HCT116 (cell line): Measurements from ENCODE around the gene APBA2. TPM values are rescaled to one million over a fixed set of nuclear protein-coding genes. Genes with fewer than 3 reads are reported as not detected.

Source experiments
- ATAC-seq: fragments of 200-7000 bp; cut with Tn5 transposase; 2 replicates; pipeline ENCODE4 v1.9.1; 2020; ENCODE audit warnings: mild to moderate bottlenecking, moderate library complexity
- BruUV-seq: library from RNA; stranded (reverse); fragments of 400-500 nt; replicated peaks from 2 replicates; lab custom pipeline; 2021; lab: Mats Ljungman, UMichigan
- CTCF ChIA-PET: fragments of 300-600 bp; sonication (Branson Sonifier 250); formaldehyde crosslinking; loops from one replicate; lab custom pipeline; 2021; ENCODE audit warnings: antibody characterized with exemption; lab: Charles Lee
- POLR2A ChIA-PET: fragments of 300-600, 350-600 bp; sonication (Branson Sonifier 250); formaldehyde crosslinking; loops from one replicate; lab custom pipeline; 2021; ENCODE audit warnings: antibody characterized with exemption; lab: Charles Lee
- RAD21 ChIA-PET, 2 experiments: fragments of 300-600 bp; sonication (Branson Sonifier 250); formaldehyde crosslinking; loops; one replicate each; lab custom pipeline; 2023; ENCODE audit warnings: low total read pairs in 2 of 2; ENCODE audit not compliant: uncharacterized antibody in 2 of 2, unreplicated experiment in 2 of 2, low non-redundant PET in 1 of 2; lab: Charles Lee
- DNase-seq: peaks from one replicate; pipeline ENCODE4 v3.0.0-alpha.2; 2010; ENCODE audit warnings: low read depth, low spot score
- H2AFZ ChIP-seq: fragments of 200-600 bp; shearing (Covaris generic), sonication (generic); 2 replicates; pipeline ENCODE4 v1.6.1; 2017; ENCODE audit warnings: low read depth, mixed run types, mixed read lengths, antibody characterized with exemption, low read length; ENCODE audit not compliant: poor library complexity, severe bottlenecking
- H3K27ac ChIP-seq: 2 replicates; pipeline ENCODE4 v1.5.1; 2012; ENCODE audit warnings: low read depth, low read length
- H3K27me3 ChIP-seq: fragments of 200-600 bp; sonication (generic); 2 replicates; pipeline ENCODE4 v1.6.1; 2016; ENCODE audit warnings: mixed run types, low read length, mixed read lengths; ENCODE audit not compliant: insufficient read depth
- H3K36me3 ChIP-seq, 2 experiments: fragments of 200-500 bp in 1 of 2; fragments of 200-600 bp in 1 of 2; sonication (Bioruptor generic) in 1 of 2; sonication (generic) in 1 of 2; 2 replicates each; pipeline versions ENCODE4 v1.5.1 to v1.6.1; 2014 to 2016; ENCODE audit warnings: low read length in 2 of 2, inconsistent platforms in 1 of 2, mixed read lengths in 1 of 2, mixed run types in 1 of 2; ENCODE audit not compliant: insufficient read depth in 2 of 2, control insufficient read depth in 1 of 2
- H3K4me1 ChIP-seq, 2 experiments: fragments of 200-600 bp in 1 of 2; sonication (generic) in 1 of 2; 2 replicates each; pipeline versions ENCODE4 v1.5.1 to v1.6.1; 2012 to 2017; ENCODE audit warnings: low read length in 2 of 2, inconsistent platforms in 1 of 2, mild to moderate bottlenecking in 1 of 2, mixed read lengths in 1 of 2, mixed run types in 1 of 2, moderate library complexity in 1 of 2; ENCODE audit not compliant: insufficient read depth in 2 of 2, control insufficient read depth in 1 of 2
- H3K4me2 ChIP-seq: fragments of 200-600 bp; sonication (generic); 2 replicates; pipeline ENCODE4 v1.6.1; 2017; ENCODE audit warnings: mixed run types, low read length, mixed read lengths
- H3K4me3 ChIP-seq, 2 experiments: fragments of 200-600 bp in 1 of 2; sonication (generic) in 1 of 2; replicated peaks in 1 of 2; 2 replicates each; pipeline ENCODE4 v1.5.1; 2011 to 2016; ENCODE audit warnings: low read length in 2 of 2, control low read depth in 1 of 2, low read depth in 1 of 2, mild to moderate bottlenecking in 1 of 2, mixed read lengths in 1 of 2, mixed run types in 1 of 2
- H3K79me2 ChIP-seq: fragments of 200-600 bp; sonication (generic); 2 replicates; pipeline ENCODE4 v1.6.1; 2017; ENCODE audit warnings: mild to moderate bottlenecking, mixed run types, low read length, moderate library complexity, mixed read lengths; ENCODE audit not compliant: insufficient read depth
- H3K9ac ChIP-seq: fragments of 200-600 bp; sonication (generic); 2 replicates; pipeline ENCODE4 v1.6.1; 2016; ENCODE audit warnings: low read length, mixed read lengths
- H3K9me2 ChIP-seq: fragments of 200-600 bp; sonication (generic), shearing (Covaris generic); 2 replicates; pipeline ENCODE4 v1.6.1; 2017; ENCODE audit warnings: mixed run types, mild to moderate bottlenecking, moderate library complexity; ENCODE audit not compliant: insufficient read depth
- H3K9me3 ChIP-seq, 2 experiments: fragments of 200-500 bp in 1 of 2; fragments of 200-600 bp in 1 of 2; sonication (Bioruptor generic) in 1 of 2; sonication (generic) in 1 of 2; 2 replicates each; pipeline ENCODE4 v1.6.1; 2014 to 2017; ENCODE audit warnings: low read length in 2 of 2, mixed read lengths in 2 of 2, inconsistent platforms in 1 of 2, low read depth in 1 of 2, mild to moderate bottlenecking in 1 of 2, mixed run types in 1 of 2, moderate library complexity in 1 of 2; ENCODE audit not compliant: control insufficient read depth in 1 of 2, insufficient read depth in 1 of 2
- H4K20me1 ChIP-seq: fragments of 200-600 bp; sonication (generic), shearing (Covaris generic); 2 replicates; pipeline ENCODE4 v1.6.1; 2017; ENCODE audit warnings: mixed run types, mild to moderate bottlenecking, moderate library complexity; ENCODE audit not compliant: insufficient read depth
- ATF3 ChIP-seq: IDR thresholded peaks from 2 replicates; pipeline ENCODE4 v1.6.1; 2012
- CBX3 ChIP-seq: IDR thresholded peaks from 2 replicates; pipeline ENCODE4 v1.6.1; 2012; ENCODE audit warnings: low read depth
- CEBPB ChIP-seq: IDR thresholded peaks from 2 replicates; pipeline ENCODE4 v1.6.1; 2012; ENCODE audit warnings: low read depth
- EGR1 ChIP-seq: IDR thresholded peaks from 2 replicates; pipeline ENCODE4 v1.6.1; 2012; ENCODE audit warnings: low read depth
- ELF1 ChIP-seq: IDR thresholded peaks from 2 replicates; pipeline ENCODE4 v1.6.1; 2012; ENCODE audit warnings: low read depth, borderline replicate concordance
- FOSL1 ChIP-seq: IDR thresholded peaks from 2 replicates; pipeline ENCODE4 v1.6.1; 2012; ENCODE audit warnings: low read depth
- MAX ChIP-seq: IDR thresholded peaks from 2 replicates; pipeline ENCODE4 v1.6.1; 2012
- POLR2A ChIP-seq: IDR thresholded peaks from 2 replicates; pipeline ENCODE4 v1.7.0; 2011; ENCODE audit warnings: borderline replicate concordance; ENCODE audit not compliant: insufficient read depth, insufficient read length; ENCODE audit errors: extremely low read depth
- POLR2AphosphoS5 ChIP-seq: IDR thresholded peaks from 2 replicates; pipeline ENCODE4 v1.6.1; 2011; ENCODE audit warnings: mild to moderate bottlenecking, low read depth, low read length, moderate library complexity
- RAD21 ChIP-seq: IDR thresholded peaks from 2 replicates; pipeline ENCODE4 v1.6.1; 2012; ENCODE audit warnings: low read depth, mild to moderate bottlenecking
- REST ChIP-seq: IDR thresholded peaks from 2 replicates; pipeline ENCODE4 v1.6.1; 2012; ENCODE audit warnings: low read depth
- SIN3A ChIP-seq: IDR thresholded peaks from 2 replicates; pipeline ENCODE4 v1.6.1; 2012; ENCODE audit warnings: low read depth
- SRF ChIP-seq: IDR thresholded peaks from 2 replicates; pipeline ENCODE4 v1.6.1; 2012; ENCODE audit warnings: low read depth
- YY1 ChIP-seq: IDR thresholded peaks from 2 replicates; pipeline ENCODE4 v1.6.1; 2011; ENCODE audit warnings: low read length, low read depth, moderate library complexity, mild to moderate bottlenecking; ENCODE audit not compliant: insufficient replicate concordance; ENCODE audit errors: extremely low read depth
- ZBTB33 ChIP-seq: IDR thresholded peaks from 2 replicates; pipeline ENCODE4 v1.6.1; 2011; ENCODE audit warnings: mild to moderate bottlenecking, low read length, moderate library complexity; ENCODE audit not compliant: insufficient replicate concordance; ENCODE audit errors: extremely low read depth
- ZNF274 ChIP-seq: fragments of 200-500 bp; sonication (Bioruptor generic); IDR thresholded peaks from 2 replicates; pipeline ENCODE4 v1.6.1; 2014; ENCODE audit warnings: mild to moderate bottlenecking, low read depth, low read length, inconsistent platforms
- intact Hi-C: fragments of 100-400 bp; cut with micrococcal nuclease; formaldehyde crosslinking; loops from 2 replicates; pipeline ENCODE4 v1.10.0; 2022
- total RNA-seq: library from RNA; stranded (reverse); gene quantifications from one replicate; pipeline ENCODE4 v1.2.1, GENCODE V29; 2021; ENCODE audit not compliant: unreplicated experiment

Gene APBA2
- total RNA-seq, 1 experiment from 2014 or later = 0.47 TPM

- H3K79me2 ChIP-seq = no peaks in the 10 kb centered on the region
- H3K9ac ChIP-seq = no peak overlapping the region
- TF ChIP-seq RAD21 (no peak), ZNF274 (no peak), EGR1 (no peak), POLR2A (no peak), SIN3A (no peak), FOSL1 (no peak), POLR2AphosphoS5 (no peak), CBX3 (no peak)
- DNase-seq (no peak), ATAC-seq (no peak)
- H3K27ac ChIP-seq = no peak overlapping the region
- no peaks in the 10 kb centered on the region for H3K4me1 ChIP-seq
- no peaks in the 10 kb centered on the region for H3K27me3 ChIP-seq
- ChIA-PET POLR2A (no interaction called here), CTCF (no interaction called here), RAD21 (no interaction called here)
- H4K20me1 ChIP-seq = no peaks in the 10 kb centered on the region
- H3K9me2 ChIP-seq = no peaks in the 10 kb centered on the region
- intact Hi-C loops = no loop called here
- no TSS peak for BruUV-seq
- no peak overlapping the region for H3K4me2 ChIP-seq
- H3K36me3 ChIP-seq = no peaks in the 10 kb centered on the region
- no peak overlapping the region for H2AFZ ChIP-seq
- no peaks in the 10 kb centered on the region for H3K9me3 ChIP-seq
- H3K4me3 ChIP-seq = no peak overlapping the region
Measured at GRCh38 chr15:28931828-28932227, 46.1 kb downstream of the APBA2 start.

- H3K4me2 ChIP-seq = no peak overlapping the region
- RAD21 ChIA-PET = no interaction called here
- H2AFZ ChIP-seq = no peak overlapping the region
- H3K27me3 ChIP-seq = no peaks in the 10 kb centered on the region
- intact Hi-C loops = no loop called here
- no peaks in the 10 kb centered on the region for H3K4me1 ChIP-seq
- no peak overlapping the region for H3K4me3 ChIP-seq
- H3K27ac ChIP-seq = no peak overlapping the region
- H4K20me1 ChIP-seq = no peaks in the 10 kb centered on the region
- POLR2A ChIA-PET = no interaction called here
- H3K9ac ChIP-seq = no peak overlapping the region
- no peaks in the 10 kb centered on the region for H3K36me3 ChIP-seq
- BruUV-seq = no TSS peak
- ATAC-seq = no peak
- H3K9me2 ChIP-seq = no peaks in the 10 kb centered on the region
- DNase-seq = no peak
- H3K9me3 ChIP-seq = no peaks in the 10 kb centered on the region
- no peaks in the 10 kb centered on the region for H3K79me2 ChIP-seq
- CTCF ChIA-PET = no interaction called here
- TF ChIP-seq POLR2AphosphoS5 = no peak
- no peak for TF ChIP-seq REST
- TF ChIP-seq ELF1 = no peak
- TF ChIP-seq ZBTB33 = no peak
- no peak for TF ChIP-seq CEBPB
- TF ChIP-seq SRF = no peak
- no peak for TF ChIP-seq MAX
- no peak for TF ChIP-seq RAD21
- TF ChIP-seq SIN3A = no peak
- no peak for TF ChIP-seq ATF3
- no peak for TF ChIP-seq YY1
Measured at GRCh38 chr15:28932361-28932760, 46.6 kb downstream of the APBA2 start.
